Psoas muscle (tissue), 8 donors: Measurements from ENCODE around the gene VPS37B. TPM values are rescaled to one million over a fixed set of nuclear protein-coding genes. Genes with fewer than 3 reads are reported as not detected.

Experiments
- ATAC-seq, 4 donors: fragments of 200-7000 bp; cut with Tn5 transposase; one replicate each; pipeline ENCODE4 v1.9.1; 2020; ENCODE audit warnings: moderate library complexity in 3 of 4, mild to moderate bottlenecking in 2 of 4
- DNase-seq, 2 donors: peaks; one replicate each; pipeline ENCODE4 v3.0.0-alpha.2; 2020
- H3K27ac ChIP-seq: fragments of 200-600 bp; one replicate; pipeline ENCODE4 v1.8.0; 2022
- H3K27me3 ChIP-seq, 3 donors: fragments of 200-600 bp in 1 of 3; one replicate each; pipeline versions ENCODE4 v1.6.1 to v1.8.0; 2013 to 2022; ENCODE audit warnings: low read length in 2 of 3, mild to moderate bottlenecking in 2 of 3, moderate library complexity in 1 of 3; ENCODE audit not compliant: insufficient read depth in 3 of 3
- H3K36me3 ChIP-seq, 2 donors: fragments of 200-600 bp in 1 of 2; one replicate each; pipeline versions ENCODE4 v1.6.1 to v1.8.0; 2013 to 2022; ENCODE audit warnings: low read depth in 1 of 2, mild to moderate bottlenecking in 1 of 2, moderate library complexity in 1 of 2; ENCODE audit not compliant: insufficient read depth in 1 of 2
- H3K4me1 ChIP-seq: fragments of 200-600 bp; one replicate; pipeline ENCODE4 v1.8.0; 2022
- H3K4me3 ChIP-seq: fragments of 200-600 bp; one replicate; pipeline ENCODE4 v1.8.0; 2022; ENCODE audit warnings: mild to moderate bottlenecking
- H3K9me3 ChIP-seq: fragments of 200-600 bp; one replicate; pipeline ENCODE4 v1.8.0; 2022
- CTCF ChIP-seq: fragments of 200-600 bp; IDR thresholded peaks from one replicate; pipeline ENCODE4 v1.8.0; 2022; ENCODE audit warnings: antibody characterized with exemption
- WGBS, 3 donors: extraction: QIAGEN DNeasy Blood & Tissue Kit; methylation state at CpG; one replicate each; pipeline versions ENCODE4 v1.1.6 to v1.1.7; 2013; 5-methylcytosine and 5-hydroxymethylcytosine counted together
- intact Hi-C, 2 donors: fragments of 100-400 bp; cut with DNase I; formaldehyde crosslinking; loops; one replicate each; pipeline versions ENCODE4 v1.11.0 to v1.14.2; 2022
- polyA plus RNA-seq, 3 donors: library from polyadenylated mRNA; stranded (reverse); fragments of 200-250 nt; gene quantifications; one replicate each; pipeline ENCODE4 v1.2.3, GENCODE V29; 2013
- total RNA-seq, 4 donors: library from RNA; stranded (reverse); fragmentation: NEBNext Ultra II Directional in 2 of 4; extraction: Animal tissue kit (Norgen Biotek cat#: 25700) in 2 of 4; gene quantifications; one replicate each; pipeline versions ENCODE4 v1.2.1 to v1.2.4, GENCODE V29; 2021 to 2023
- donor health status: healthy with polysubstance abuse.
- donor health status: DM: no; HTN: no; CAD: no; lungs with moderate emphysema.
- donor health status: Bipolar disorder and iron deficiency.
- donor health status: healthy.
- donor health status: DM: yes; HTN: yes; CAD: no.
- donor health status: DM: no; HTN: no; CAD: no.
- donor health status: DM: no; HTN: no; CAD: no.
- donor health status: DM: yes; HTN: yes; CAD: no.

VPS37B gene
- total and polyA plus RNA-seq, 7 donors = 3.2 to 11.1 (median 8.9) TPM

DNA sequence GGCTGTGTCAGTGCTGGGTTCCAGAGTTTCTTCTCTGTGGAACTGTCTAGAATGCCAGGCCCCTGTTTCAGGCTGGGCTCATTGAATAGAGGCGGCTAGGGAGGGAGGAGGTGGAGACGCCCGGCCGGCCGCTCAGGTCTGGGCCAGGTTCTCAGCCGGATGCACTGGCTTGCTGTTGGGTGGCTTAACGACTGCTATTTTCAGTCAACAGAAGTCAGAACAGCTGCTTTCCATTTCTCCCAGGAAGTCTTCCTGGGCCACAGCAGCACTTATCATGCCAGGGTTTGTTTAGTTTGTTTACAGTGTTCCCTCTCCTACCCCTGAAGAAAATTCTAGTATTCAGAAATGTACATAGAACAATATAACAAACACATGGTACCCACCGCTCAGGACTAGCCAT, 26.0 kb upstream of the VPS37B start:
- no peak for TF ChIP-seq CTCF
- intact Hi-C loops = no loop called here
- ATAC-seq (peak in 3 of 4 donors; percentile 37 to 80 (median 41)), DNase-seq (no peak)
- 29 to 34% (median 29%) methylated on average over 8 of the region's 8 CpGs for WGBS, 3 donors
- Histone ChIP-seq H3K9me3 (no peaks in the 10 kb centered on the region), H3K27me3 (no peaks in the 10 kb centered on the region), H3K4me3 (no peak overlapping the region), H3K27ac (peak overlapping the region; percentile 46), H3K4me1 (peaks cover 27% of the 10 kb centered on the region), H3K36me3 (no peaks in the 10 kb centered on the region)

- Histone ChIP-seq H3K27me3 (no peaks in the 10 kb centered on the region), H3K4me3 (no peak overlapping the region), H3K4me1 (peaks cover 30% of the 10 kb centered on the region), H3K27ac (no peak overlapping the region), H3K36me3 (no peaks in the 10 kb centered on the region), H3K9me3 (no peaks in the 10 kb centered on the region)
- WGBS, 3 donors = 89 to 94% (median 90%) methylated on average over 5 of the region's 5 CpGs
- no peak for TF ChIP-seq CTCF
- ATAC-seq (no peak), DNase-seq (no peak)
- intact Hi-C loops = no loop called here
Measured at GRCh38 chr12:122920687-122921086, 24.8 kb upstream of the VPS37B start.

DNA sequence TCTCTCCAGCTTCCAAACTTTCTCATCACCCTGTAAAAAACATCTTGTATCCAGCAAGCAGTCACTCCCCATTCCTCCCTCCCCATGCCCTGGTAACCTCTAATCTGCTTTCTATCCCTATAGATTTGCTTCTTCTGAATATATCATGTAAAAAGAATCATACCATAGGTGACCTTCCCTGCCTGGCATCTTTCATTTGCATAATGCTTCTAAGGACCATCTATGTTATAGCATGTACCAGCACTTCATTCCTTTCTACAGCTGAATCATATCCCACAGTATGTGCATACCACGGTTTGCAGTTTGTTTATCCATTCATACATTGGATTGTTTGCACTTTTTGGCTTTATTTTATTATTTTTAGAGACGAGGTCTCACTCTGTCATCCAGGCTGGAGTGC, 22.9 kb upstream of the VPS37B start:
- WGBS, 3 donors = 77 to 84% (median 78%) methylated on average over 2 of the region's 2 CpGs
- Histone ChIP-seq H3K4me1 (peaks cover 30% of the 10 kb centered on the region), H3K27ac (no peak overlapping the region), H3K4me3 (no peak overlapping the region), H3K27me3 (no peaks in the 10 kb centered on the region), H3K36me3 (no peaks in the 10 kb centered on the region), H3K9me3 (no peaks in the 10 kb centered on the region)
- intact Hi-C loops = no loop called here
- ATAC-seq = no peak
- DNase-seq = no peak
- TF ChIP-seq CTCF = no peak

DNA sequence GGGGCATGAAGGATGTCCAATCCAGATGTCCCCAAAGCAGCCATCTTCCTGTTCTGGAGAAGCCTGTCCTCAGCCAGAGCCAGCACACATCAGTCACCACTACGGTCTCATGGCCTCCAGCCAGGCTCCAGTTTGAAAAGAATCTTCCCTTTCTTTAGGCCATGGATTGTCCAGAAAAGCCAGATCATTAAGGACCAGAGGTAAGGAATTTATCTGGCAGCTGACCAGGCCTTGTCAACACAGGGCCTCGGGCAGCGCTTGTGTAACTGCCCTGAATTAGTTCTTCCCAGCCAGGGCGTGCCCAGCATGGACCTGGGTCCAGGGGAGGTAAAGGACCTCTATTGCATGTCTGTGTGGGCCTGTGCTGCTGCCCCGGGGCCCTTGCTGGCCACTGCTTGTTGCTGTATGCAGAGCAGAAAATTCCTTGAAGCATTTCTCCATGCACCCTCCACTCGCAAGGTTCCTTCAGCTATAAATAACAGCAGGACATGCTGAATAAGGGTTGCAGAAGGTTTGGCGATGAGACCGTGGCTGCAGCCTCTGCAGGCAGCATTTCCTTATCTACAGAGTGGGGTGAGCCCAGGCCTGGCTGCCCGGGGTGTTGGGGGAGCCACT, 21.7 kb upstream of the VPS37B start:
- H3K27ac ChIP-seq = peak overlapping the region; percentile 76
- no peak for TF ChIP-seq CTCF
- intact Hi-C loops = no loop called here
- H3K9me3 ChIP-seq = no peaks in the 10 kb centered on the region
- peak overlapping the region; percentile 38 for H3K4me3 ChIP-seq
- DNase-seq (peak in 1 of 2 donors; percentile 33), ATAC-seq (peak; percentile 71 to 89 (median 85))
- no peaks in the 10 kb centered on the region for H3K27me3 ChIP-seq
- H3K36me3 ChIP-seq = no peaks in the 10 kb centered on the region
- H3K4me1 ChIP-seq = peaks cover 30% of the 10 kb centered on the region
- 10 to 14% (median 10%) methylated on average over 9 of the region's 9 CpGs for WGBS, 3 donors
